SIG-M5 treated with dmso at 0.1 percent for 504 hours (cell line): ENCODE results near the gene MXRA7.

Experiments
- DNase-seq: peaks from one replicate; lab custom pipeline; 2025; ENCODE audit not compliant: unreplicated experiment; lab: John Stamatoyannopoulos, UW

The MXRA7 gene

DNA sequence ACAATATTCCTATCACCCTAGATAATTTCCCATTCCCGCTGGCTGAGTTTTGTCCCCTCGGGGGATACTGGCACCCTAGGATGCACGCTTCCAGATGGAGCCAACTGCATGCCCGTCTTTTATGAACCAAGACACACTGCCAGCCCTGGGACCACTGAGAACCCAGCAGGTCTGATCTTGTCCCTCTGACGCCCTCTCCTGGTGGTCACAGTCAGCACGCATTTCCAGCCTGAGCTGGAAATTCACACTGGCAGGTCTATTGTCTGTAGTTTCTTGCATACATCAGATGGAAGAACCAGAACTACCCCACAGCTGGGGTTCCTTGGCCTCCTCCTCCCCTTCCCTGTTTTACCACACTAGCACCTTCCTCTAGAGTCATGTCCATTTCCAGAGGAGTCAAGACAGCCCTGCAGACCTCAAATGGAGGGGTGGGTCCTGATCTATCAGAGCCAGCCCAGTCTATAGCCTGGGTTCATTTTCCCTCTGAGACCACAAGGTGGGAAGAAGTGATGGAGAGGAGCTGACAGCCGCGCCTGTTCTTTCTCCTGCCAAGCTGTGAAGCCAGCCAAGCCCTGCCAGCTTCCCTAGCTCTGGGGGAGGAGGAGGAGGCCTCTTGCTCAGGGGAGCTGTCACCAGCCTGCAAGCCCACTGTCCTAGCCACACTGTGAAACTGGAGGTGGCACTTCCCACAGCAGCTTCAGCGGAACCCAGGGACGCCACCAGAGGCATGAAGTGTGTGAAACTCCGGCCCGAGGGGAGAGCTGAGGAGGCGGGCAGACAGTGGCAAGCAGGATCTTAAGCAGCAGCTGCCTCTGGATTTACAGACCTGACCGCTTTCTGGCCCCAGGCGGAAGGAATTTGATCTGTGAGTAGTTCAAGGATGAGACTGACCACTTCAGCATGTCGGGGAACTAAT lies 29.3 kb downstream of the MXRA7 start:
- DNase-seq: peak; percentile 68

- no peak for DNase-seq
These were observed 31.5 kb downstream of the MXRA7 start for GRCh38 chr17:76679239-76679638.

DNA sequence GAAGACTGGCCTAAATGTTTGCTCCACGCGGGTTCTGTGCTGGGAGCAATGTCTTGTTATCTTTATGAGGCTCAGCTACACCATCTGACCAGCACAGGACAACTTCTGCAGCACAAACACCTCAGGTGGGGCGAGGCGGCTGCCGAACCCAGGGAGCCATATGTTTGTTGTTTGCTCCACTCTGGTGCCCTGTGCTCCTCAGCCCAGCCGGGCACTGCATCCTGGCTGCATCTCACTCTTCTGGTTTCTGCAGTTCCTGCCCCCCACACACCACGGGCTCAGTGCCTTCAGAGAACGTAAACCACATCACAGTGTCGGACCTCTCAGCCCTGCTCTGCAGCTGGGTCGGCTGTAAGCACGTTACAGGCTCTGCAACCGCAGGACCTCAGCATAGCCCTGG lies 32.4 kb downstream of the MXRA7 start:
- no peak for DNase-seq

DNA sequence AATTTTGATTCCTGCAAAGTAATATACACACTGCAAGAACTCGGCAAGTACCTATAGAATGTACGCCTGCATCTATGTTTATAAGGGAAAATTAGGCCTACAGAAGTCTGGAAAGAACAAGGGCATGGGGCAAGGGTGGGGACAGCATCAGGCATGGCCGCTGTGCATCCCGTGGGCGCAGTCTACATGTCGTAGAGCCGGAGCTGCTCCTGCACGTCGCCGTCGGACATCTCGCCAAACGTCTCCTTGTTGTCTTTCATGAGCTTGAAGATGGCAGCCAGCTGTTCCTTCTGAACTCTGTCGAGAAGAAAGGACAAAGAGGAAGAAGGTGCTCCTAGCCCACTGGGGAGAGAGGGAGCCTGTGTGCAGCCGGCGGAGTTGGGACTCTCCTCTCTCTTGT lies 33.4 kb downstream of the MXRA7 start:
- DNase-seq: no peak

- DNase-seq: no peak
These were observed 34.1 kb downstream of the MXRA7 start for GRCh38 chr17:76676629-76677028.

DNA sequence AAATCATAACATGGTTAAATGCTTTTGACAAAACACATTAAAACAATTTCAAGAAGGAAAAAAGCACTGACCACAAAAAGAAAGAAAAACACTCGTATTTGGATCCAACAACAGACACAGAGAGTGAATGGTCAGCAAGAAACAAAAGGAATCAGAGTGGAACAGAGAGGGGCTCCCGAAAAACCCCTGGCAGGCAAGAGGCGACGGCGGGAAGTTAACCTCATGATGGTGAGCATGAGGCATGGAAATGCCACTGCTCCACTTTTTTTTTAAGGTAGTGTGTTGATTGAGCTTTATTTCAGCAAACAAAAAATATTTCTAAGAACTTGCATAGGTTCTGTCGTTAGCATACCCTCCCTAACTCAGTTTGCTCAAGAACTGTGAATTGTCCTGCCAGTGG lies 35.1 kb downstream of the MXRA7 start:
- no peak for DNase-seq

DNA sequence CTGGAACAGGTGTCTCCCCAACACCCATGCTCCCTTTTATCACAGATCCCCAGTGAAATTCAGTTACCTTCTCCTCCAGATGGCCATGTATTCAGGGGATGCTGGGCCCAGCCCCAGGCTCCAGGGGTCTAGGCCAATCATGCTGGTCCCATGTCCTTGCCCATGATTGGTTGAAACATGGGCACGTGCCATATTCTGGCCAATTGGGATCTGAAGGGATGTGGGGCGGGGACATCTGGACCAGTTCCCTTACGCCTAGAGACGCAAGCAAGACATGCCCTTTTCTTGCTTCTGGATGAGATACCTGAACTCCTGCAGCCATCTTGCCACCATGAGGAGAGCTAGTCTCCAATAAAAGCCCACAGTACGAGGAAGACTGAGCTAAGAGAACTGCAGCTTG lies 36.2 kb downstream of the MXRA7 start:
- no peak for DNase-seq

DNA sequence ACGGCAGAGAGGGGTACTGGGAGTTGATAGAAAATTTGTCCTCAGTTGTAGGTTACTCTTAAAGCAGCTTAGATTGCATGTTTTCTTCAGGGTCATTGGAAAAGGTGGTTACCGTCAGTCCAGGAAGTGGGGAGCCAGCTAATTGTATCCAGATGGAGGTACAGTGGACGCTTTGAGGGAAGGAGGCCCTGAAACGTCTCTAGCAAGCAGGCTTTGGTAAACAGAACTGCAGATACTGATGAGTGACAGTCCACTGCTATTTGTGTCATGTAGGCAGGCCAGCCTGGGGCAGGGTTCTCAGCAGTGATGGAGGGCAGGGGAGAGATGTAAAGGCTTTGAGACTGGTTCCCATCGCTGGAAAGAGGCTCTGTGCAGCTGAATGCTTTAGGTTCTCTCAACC lies 37.0 kb downstream of the MXRA7 start:
- DNase-seq: no peak

- no peak for DNase-seq
These were observed 37.9 kb downstream of the MXRA7 start for GRCh38 chr17:76672892-76673291.

DNA sequence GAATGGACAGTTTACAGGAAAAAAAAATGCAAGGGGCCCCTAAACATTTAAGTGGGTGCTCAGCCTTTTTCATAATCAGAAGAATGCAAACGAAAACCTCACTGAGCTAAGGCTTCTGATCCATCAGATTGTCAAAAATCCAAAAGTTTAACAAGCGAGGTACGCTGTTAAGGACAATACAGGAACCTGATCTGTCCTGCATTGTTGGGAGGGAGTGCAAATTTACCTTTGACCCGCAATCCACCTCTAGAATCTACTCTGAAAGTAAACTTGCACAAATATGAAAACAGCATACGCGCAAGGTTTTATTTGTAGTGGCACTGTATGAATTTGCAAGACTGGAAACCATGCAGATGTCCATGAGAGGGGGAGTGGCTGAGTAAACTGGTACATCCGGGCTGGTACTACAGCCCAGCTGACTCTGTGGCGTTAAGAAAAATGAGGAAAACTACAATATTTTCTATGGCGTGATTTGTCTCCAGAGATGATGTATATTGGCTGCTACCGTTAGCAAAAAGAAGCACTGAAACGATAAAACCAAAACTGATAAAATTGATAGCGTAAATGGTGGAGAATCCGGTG lies 38.4 kb downstream of the MXRA7 start:
- peak; percentile 28 for DNase-seq

- no peak for DNase-seq
These were observed 38.9 kb downstream of the MXRA7 start for GRCh38 chr17:76671912-76672262.

DNA sequence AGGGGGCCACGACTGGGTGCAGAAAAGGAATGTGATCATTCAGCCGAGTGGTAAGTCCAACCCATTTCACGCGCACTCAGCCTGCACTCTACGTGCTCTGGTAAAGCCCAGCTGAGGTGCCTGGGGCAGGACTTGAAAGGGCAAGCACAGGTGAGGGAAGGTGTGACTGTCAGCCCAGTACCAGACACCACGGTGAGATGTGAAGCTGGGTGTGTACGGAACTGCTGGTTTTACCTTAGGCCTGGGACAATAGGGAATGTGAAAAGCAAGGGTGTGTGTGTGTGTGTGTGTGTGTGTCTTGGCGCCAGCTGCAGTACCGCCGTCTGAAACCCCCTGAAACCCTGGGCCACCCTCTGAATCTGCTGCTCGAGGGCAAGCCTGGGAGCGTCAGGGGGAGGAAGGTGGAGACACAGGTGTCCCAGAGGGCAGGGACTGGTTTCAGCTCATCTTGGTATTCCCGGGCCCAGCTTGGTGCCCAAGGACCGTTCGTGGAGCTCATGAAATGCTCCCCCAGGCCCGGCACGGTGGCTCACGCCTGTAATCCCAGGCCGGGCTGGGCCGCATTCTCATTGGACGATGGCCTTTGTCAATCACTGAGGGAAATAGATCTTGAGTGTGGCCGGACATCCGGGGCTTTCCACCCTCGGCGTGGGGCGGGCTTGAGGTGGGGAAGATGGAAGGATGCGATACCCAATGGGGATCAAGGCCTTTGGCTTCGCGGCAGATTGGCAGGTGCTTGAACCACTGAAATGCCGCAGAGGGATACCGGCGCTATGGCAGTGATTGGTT lies 39.4 kb downstream of the MXRA7 start:
- DNase-seq: peak; percentile 99

DNA sequence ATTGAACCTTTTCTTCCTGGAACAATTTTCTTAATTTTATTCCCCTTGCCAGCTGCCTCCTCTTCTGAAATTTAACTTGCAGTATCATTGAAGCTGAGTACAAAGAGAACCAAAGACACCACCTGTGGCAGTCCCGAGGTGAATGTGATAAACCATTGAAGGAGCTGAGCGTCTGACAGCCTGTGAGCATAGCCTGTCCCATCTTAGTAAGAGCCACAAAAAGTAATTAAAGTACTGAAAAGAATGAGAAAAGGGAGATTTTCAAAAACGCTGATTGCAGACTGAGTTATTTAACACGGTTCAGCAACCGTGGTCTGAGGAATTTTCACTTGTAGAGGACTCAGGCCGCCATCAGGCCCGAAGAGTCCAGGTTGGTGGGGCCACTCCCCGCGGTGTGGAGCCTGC lies 40.0 kb downstream of the MXRA7 start:
- no peak for DNase-seq

- no peak for DNase-seq
These were observed 40.6 kb downstream of the MXRA7 start for GRCh38 chr17:76670020-76670717.

- DNase-seq: no peak
These were observed 42.8 kb downstream of the MXRA7 start for GRCh38 chr17:76667786-76668453.

DNA sequence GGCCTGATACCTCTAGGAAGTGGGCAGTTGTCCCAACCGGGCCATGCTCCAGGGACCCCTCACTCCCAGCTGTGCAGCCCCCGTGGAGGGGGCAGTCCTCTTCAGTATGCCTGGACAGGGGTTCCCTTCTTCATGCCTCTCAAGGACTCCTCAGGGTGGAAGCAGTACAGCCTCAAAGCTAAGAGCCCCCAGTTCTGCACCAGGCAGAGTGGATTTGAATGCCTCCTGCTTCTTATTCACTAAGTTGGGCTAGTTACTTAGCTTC lies 43.3 kb downstream of the MXRA7 start:
- DNase-seq: no peak

DNA sequence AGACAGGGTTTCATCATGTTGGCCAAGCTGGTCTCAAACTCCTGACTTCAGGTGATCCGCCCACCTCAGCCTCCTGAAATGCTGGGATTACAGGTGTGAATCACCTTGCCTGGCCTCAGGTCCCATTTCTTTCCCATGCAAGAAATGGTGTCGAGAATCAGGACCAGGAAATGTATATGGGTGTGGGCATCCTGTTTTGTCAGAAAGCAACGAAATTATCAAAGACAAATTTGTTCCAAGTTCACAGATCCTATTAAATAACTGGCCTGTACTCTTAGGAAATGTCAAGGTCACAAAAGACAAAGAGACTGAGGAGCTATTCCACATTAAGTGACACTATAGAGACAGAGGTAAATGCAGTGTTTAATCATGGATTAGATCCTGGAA lies 50.1 kb downstream of the MXRA7 start:
- no peak for DNase-seq

GRCh38 chr17:76659928-76660655 lies 50.7 kb downstream of the MXRA7 start:
- DNase-seq: peak; percentile 44

DNA sequence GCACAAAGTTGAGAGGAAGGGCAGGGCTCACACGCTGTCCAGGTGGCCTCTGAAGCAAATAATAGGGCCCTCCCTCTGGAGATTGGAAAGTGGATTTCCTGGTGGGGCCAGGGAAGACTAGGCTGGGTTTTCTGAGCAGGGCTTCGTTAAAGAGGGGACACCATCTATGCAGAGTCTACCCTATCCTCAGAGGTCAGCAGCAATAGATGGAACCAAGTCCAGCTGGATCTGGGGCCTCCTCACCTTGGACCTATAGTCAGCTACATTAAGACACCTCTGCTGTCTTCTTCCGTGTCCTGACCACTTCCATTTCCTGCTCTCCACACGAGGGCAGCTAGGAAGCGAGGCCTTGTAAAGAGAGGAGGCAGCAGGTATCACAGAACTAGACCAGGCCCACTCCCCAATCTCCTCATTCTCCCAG lies 52.5 kb downstream of the MXRA7 start:
- no peak for DNase-seq

GRCh38 chr17:76657505-76658241 lies 53.1 kb downstream of the MXRA7 start:
- DNase-seq: no peak
